Activated CD8-positive, alpha-beta memory T cell treated with anti-CD3 and anti-CD28 coated beads, Interleukin-2, amount 10 ng/mL, durations not matched to agents 7 days and 5 days (primary cell): Measurements from ENCODE around the gene TRIM10. TPM values are rescaled to one million over a fixed set of nuclear protein-coding genes. Genes with fewer than 3 reads are reported as not detected.
A peak's percentile ranks its signal among the peaks of the same experiment; 100 is the strongest.

Experiments used
- ATAC-seq: fragments of 150-1000 bp; cut with Tn5 transposase; one replicate; pipeline ENCODE4 v1.10.0; 2021; ENCODE audit warnings: moderate library complexity
- CTCF ChIA-PET: fragments of 350-600 bp; sonication (Branson Sonifier 250); formaldehyde crosslinking; loops from one replicate; lab custom pipeline; 2021; ENCODE audit warnings: antibody characterized with exemption; lab: Charles Lee
- DNase-seq: peaks from one replicate; pipeline ENCODE4 v3.0.0-alpha.2; 2020
- H3K27ac Mint-ChIP-seq: one replicate; pipeline ENCODE4 v1.8.0; 2021; ENCODE audit warnings: mild to moderate bottlenecking, mixed read lengths
- H3K27me3 Mint-ChIP-seq: one replicate; pipeline ENCODE4 v1.8.0; 2021; ENCODE audit warnings: mixed read lengths
- H3K36me3 Mint-ChIP-seq: one replicate; pipeline ENCODE4 v1.8.0; 2021; ENCODE audit warnings: mild to moderate bottlenecking, mixed read lengths
- H3K4me1 Mint-ChIP-seq: one replicate; pipeline ENCODE4 v1.8.0; 2021; ENCODE audit warnings: mixed read lengths
- H3K4me3 Mint-ChIP-seq: one replicate; pipeline ENCODE4 v1.8.0; 2021; ENCODE audit warnings: mild to moderate bottlenecking, moderate library complexity, mixed read lengths
- H3K9me3 Mint-ChIP-seq: one replicate; pipeline ENCODE4 v1.8.0; 2022; ENCODE audit warnings: low read depth, mixed read lengths
- total RNA-seq, 2 experiments: library from RNA; stranded (reverse); gene quantifications; one replicate each; pipeline ENCODE4 v1.2.3, GENCODE V29; 2021

The TRIM10 gene
- total RNA-seq, 2 experiments from 2014 or later = not detected

DNA sequence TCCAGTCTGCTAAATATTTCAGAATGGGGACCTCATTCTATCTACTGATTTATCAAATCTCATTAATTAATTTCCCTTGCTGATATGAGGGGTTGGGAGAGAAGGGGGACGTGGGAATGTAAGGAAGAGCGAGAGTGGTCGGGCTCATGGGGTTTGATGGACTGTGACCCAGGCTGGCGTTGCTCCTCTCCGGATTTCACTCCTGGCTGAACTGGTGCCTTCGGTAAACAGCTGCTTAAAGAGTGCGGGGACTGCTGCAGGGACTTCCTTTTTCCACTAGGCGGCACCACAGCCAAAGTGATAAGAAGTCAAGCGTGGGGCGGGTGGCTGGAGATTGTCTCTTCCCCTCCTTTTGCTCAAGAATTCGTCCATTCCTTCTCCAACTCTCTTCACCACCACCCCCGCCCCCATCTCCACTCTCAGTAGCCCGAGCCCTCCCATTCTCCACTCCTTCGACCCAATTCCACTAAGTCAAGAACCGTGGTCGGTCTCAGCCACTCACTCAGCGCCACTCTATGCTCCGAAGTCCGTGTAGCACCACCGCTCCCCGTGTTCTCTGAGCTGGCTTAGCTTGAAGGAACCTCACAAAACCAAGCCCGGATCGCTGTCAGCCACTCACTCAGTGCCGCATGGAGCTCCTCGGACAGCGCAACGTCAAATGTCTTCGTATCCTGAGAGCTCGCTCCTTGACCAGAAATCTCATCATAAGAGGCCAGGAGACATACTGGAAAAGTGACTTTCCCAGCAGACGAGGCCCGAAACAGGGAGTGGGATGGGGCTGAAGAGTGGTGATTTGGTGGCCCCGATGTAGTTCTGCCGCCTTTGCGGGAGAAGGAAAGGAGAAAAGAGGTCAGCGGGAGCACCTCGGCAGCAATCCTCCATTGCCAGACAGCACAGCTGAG lies 57.8 kb downstream of the TRIM10 start:
- H3K4me3 Mint-ChIP-seq = peak overlapping the region; percentile 62
- no peak overlapping the region for H3K27ac Mint-ChIP-seq
- no peaks in the 10 kb centered on the region for H3K9me3 Mint-ChIP-seq
- H3K27me3 Mint-ChIP-seq = peaks cover 65% of the 10 kb centered on the region
- peak; percentile 90 for DNase-seq
- CTCF ChIA-PET = interaction anchor here (0.6 to 5.6 kb wide), 35 partner anchors 9 to 296 kb away, joined by 3 to 234 read pairs (median 5); partner anchors contain the start of genes POLR1H, PPP1R11, RNF39 and TRIM26
- peaks cover 37% of the 10 kb centered on the region for H3K4me1 Mint-ChIP-seq
- ATAC-seq = peak; percentile 80
- H3K36me3 Mint-ChIP-seq = no peaks in the 10 kb centered on the region

DNA sequence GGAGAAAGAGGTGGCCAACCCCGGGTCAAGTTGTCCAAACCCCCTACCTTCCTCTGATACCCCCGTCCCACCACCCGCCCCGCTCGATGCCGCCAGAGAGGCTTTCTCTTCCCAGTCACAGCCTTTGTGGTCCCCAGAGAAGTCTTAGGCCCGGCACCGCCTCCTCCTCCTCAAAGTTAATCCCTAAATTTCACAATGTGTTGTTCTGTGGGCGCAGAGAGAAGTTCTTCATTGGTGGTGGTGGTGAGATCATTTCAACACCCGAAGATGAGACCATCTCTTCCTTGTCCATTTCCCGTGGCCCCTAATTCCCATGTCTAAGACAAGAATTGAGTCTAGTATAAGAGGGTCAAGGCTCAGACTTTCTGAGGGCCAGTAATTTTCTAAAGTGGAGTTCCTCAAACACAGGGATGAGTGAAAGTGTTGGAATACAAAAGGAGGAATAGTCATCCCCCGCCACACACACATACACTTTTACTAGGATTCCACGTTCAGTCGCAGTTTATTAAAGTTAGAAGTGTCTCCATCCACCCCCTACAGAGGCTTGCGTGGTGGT lies 58.5 kb downstream of the TRIM10 start:
- ATAC-seq = peak; percentile 7
- CTCF ChIA-PET = interaction anchor here (0.7 to 5.6 kb wide), 34 partner anchors 8 to 297 kb away, joined by 3 to 234 read pairs (median 6); partner anchors contain the start of genes PPP1R11, RNF39, TRIM26 and TRIM40
- H3K27me3 Mint-ChIP-seq = peaks cover 65% of the 10 kb centered on the region
- H3K4me1 Mint-ChIP-seq = peaks cover 37% of the 10 kb centered on the region
- peaks cover 2% of the 10 kb centered on the region for H3K36me3 Mint-ChIP-seq
- H3K27ac Mint-ChIP-seq = no peak overlapping the region
- no peaks in the 10 kb centered on the region for H3K9me3 Mint-ChIP-seq
- no peak for DNase-seq
- peak overlapping the region; percentile 62 for H3K4me3 Mint-ChIP-seq

Other genes with a start within 250 kb of the TRIM10 start
- 1,000 to 10,000 TPM; 1,622 to 2,021 TPM for gene HLA-A, start 218.7 kb downstream of the TRIM10 start, total RNA-seq
- 10 to 100 TPM; 49.6 to 53.8 TPM for gene POLR1H, start 99.9 kb downstream of the TRIM10 start, total RNA-seq
- 10 to 100 TPM; 49.5 to 50.4 TPM for gene PPP1R11, start 94.0 kb downstream of the TRIM10 start, total RNA-seq
- not detected for gene RNF39, start 85.4 kb downstream of the TRIM10 start, total RNA-seq
- not detected for gene TRIM31, start 48.1 kb downstream of the TRIM10 start, total RNA-seq
- not detected for gene TRIM40, start 25.1 kb downstream of the TRIM10 start, total RNA-seq
- not detected for gene TRIM15, start 2.3 kb upstream of the TRIM10 start, total RNA-seq
- 100 to 1,000 TPM; 112 to 115 TPM for gene TRIM26, start 52.2 kb upstream of the TRIM10 start, total RNA-seq
- gene TRIM39, start 165.7 kb upstream of the TRIM10 start, total RNA-seq = 10 to 100 TPM; 13.6 to 16.4 TPM
- 10 to 100 TPM; 37.7 to 44.0 TPM for gene RPP21, start 183.9 kb upstream of the TRIM10 start, total RNA-seq